Mesothelial cell of epicardium (in vitro differentiated cells): ENCODE measurements around the gene KIAA1671. TPM values are rescaled to one million over a fixed set of nuclear protein-coding genes. Genes with fewer than 3 reads are reported as not detected.
"Not testable (repeated sequence)": the region's sequence is repeated elsewhere in the genome, so short reads cannot be mapped to it uniquely, and the experiment has no call there.

Experiments used
- DNase-seq, 2 experiments: peaks; one replicate each; pipeline ENCODE4 v3.0.0; 2021; ENCODE audit warnings: low spot score in 2 of 2; ENCODE audit not compliant: unreplicated experiment in 2 of 2
- H3K27ac Mint-ChIP-seq: 2 replicates; pipeline ENCODE4 v1.8.0; 2021; ENCODE audit warnings: mixed read lengths
- H3K27me3 Mint-ChIP-seq: 2 replicates; pipeline ENCODE4 v1.8.0; 2021; ENCODE audit warnings: low read depth, mixed read lengths
- H3K36me3 Mint-ChIP-seq: 2 replicates; pipeline ENCODE4 v1.8.0; 2021; ENCODE audit warnings: mixed read lengths
- H3K4me1 Mint-ChIP-seq: 2 replicates; pipeline ENCODE4 v1.8.0; 2021; ENCODE audit warnings: mixed read lengths
- H3K4me3 Mint-ChIP-seq: 2 replicates; pipeline ENCODE4 v1.8.0; 2021; ENCODE audit warnings: mild to moderate bottlenecking, moderate library complexity, mixed read lengths
- H3K9me3 Mint-ChIP-seq: 2 replicates; pipeline ENCODE4 v1.8.0; 2021; ENCODE audit warnings: mixed read lengths
- total RNA-seq: library from RNA; stranded (reverse); gene quantifications from 3 replicates; pipeline ENCODE4 v1.2.1, GENCODE V29; 2021
- TF ChIP-seq, protein P1 (sequence below): fragments of 200-600 bp; sonication (generic); IDR thresholded peaks from one replicate; pipeline ENCODE4 v1.5.0; 2021; ENCODE audit warnings: antibody characterized with exemption; ENCODE audit not compliant: unreplicated experiment

The KIAA1671 gene
- total RNA-seq, 1 donor from 2014 or later: 21.8 TPM

DNA sequence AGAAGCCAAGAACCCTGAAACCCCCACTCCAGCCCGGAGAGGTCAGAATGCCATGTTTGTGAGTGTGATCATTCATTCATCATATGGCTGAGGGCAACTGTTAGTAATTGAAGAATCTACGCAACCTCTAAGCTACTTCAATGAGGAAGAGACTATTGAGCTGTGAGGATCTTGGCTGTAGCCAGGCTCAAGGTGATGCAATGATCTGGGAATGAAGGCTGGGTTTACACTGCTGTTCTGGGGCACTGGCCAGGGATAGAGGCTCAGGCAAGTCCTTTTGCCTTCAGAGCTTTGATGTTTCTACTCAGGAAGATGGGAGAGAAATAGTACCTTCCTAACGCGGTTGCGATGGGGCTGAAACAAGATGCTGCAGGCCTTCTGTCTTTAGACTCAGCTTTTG lies 279.8 kb downstream of the KIAA1671 start:
- TF ChIP-seq, protein P1, sequence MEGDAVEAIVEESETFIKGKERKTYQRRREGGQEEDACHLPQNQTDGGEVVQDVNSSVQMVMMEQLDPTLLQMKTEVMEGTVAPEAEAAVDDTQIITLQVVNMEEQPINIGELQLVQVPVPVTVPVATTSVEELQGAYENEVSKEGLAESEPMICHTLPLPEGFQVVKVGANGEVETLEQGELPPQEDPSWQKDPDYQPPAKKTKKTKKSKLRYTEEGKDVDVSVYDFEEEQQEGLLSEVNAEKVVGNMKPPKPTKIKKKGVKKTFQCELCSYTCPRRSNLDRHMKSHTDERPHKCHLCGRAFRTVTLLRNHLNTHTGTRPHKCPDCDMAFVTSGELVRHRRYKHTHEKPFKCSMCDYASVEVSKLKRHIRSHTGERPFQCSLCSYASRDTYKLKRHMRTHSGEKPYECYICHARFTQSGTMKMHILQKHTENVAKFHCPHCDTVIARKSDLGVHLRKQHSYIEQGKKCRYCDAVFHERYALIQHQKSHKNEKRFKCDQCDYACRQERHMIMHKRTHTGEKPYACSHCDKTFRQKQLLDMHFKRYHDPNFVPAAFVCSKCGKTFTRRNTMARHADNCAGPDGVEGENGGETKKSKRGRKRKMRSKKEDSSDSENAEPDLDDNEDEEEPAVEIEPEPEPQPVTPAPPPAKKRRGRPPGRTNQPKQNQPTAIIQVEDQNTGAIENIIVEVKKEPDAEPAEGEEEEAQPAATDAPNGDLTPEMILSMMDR: no peak
- Mint-ChIP-seq H3K4me3 (no peak overlapping the region), H3K36me3 (no peaks in the 10 kb centered on the region), H3K4me1 (peaks cover 1% of the 10 kb centered on the region), H3K27me3 (peaks cover 36% of the 10 kb centered on the region), H3K9me3 (no peaks in the 10 kb centered on the region), H3K27ac (no peak overlapping the region)
- DNase-seq: no peak

DNA sequence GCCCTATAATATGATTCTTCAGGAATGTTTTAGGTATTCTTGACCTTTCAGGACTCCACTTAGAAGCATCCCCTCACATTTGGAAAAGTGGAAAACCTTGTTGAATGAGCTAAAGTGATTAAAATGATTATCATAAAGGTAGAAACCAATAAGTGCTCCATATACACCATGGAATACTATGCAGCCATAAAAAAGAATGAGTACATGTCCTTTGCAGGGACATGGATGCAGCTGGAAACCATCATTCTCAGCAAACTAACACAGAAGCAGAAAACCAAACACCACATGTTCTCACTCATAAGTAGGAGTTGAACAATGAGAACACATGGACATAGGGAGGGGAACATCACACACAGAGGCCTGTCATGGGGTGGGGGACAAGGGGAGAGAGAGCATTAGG lies 281.2 kb downstream of the KIAA1671 start:
- not testable (repeated sequence) for H3K9me3 Mint-ChIP-seq, DNase-seq, H3K27ac Mint-ChIP-seq, H3K4me1 Mint-ChIP-seq, H3K36me3 Mint-ChIP-seq, H3K4me3 Mint-ChIP-seq
- peaks cover 44% of the 10 kb centered on the region for H3K27me3 Mint-ChIP-seq

DNA sequence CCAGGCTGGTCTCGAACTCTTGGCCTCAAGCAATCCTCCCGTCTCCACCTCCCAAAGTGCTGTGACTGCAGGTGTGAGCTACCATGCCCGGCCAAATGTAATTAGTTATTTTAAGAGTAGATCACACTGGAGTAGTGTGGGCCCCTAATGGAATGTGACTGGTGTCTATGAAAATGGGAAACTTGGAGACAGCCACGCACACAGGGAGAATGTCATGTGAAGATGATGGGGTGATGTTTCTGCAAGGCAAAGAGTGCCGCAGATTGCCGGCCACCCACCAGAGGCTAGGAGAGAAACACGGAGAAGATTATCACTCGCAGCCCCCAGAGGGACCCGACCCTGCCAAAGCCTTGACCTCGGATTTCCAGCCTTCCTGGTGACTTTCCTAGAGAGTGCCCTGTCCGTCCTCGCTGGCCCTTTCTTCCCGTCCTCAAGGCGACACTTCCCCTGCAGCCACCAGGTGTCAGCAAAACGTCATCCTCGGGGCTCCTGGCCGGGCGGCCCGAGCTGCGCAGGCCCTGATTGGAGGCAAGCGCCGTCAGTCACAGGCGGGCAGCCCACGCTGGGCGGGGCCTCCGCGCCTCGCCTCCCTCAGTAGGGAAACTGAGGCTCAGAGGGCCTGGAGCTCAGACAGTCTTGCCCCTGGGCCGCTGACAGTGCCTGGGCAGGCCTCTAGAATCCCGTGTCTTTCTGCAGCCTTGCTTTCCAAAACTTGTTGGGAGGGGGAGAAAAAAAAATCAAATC lies 283.2 kb downstream of the KIAA1671 start:
- TF ChIP-seq, protein P1: peak; percentile 67

DNA sequence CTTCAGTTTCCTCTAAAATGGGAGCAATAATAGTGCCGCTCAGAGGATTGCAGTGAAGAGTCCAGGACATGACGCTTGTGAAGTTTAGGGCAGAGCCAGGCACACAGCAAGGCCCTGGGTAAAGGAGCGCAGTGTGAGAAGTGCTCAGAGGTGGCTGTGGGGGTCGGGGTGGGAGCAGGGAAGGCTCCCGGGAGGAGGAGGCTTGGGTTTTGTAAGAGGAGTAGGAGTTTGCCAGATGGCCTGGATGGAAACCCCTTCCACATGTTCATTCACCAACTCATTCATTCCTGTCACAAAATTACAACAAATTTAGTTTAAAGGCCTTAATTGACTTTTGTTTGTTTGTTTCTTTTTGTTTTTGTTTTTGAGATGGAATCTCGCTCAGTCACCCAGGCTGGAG lies 283.9 kb downstream of the KIAA1671 start:
- peak overlapping the region; percentile 9 for H3K4me3 Mint-ChIP-seq
- no peak overlapping the region for H3K27ac Mint-ChIP-seq
- no peaks in the 10 kb centered on the region for H3K9me3 Mint-ChIP-seq
- TF ChIP-seq, protein P1: no peak
- peaks cover 59% of the 10 kb centered on the region for H3K27me3 Mint-ChIP-seq
- no peaks in the 10 kb centered on the region for H3K36me3 Mint-ChIP-seq
- no peak for DNase-seq
- H3K4me1 Mint-ChIP-seq: peaks cover 1% of the 10 kb centered on the region

More for the DNA sequence above, 283.2 kb downstream of the KIAA1671 start:
- Mint-ChIP-seq H3K27me3 (peaks cover 52% of the 10 kb centered on the region), H3K4me1 (peaks cover 1% of the 10 kb centered on the region), H3K4me3 (peak overlapping the region; percentile 9), H3K27ac (no peak overlapping the region), H3K36me3 (no peaks in the 10 kb centered on the region), H3K9me3 (no peaks in the 10 kb centered on the region)
- DNase-seq: peak; percentile 78 to 85

DNA sequence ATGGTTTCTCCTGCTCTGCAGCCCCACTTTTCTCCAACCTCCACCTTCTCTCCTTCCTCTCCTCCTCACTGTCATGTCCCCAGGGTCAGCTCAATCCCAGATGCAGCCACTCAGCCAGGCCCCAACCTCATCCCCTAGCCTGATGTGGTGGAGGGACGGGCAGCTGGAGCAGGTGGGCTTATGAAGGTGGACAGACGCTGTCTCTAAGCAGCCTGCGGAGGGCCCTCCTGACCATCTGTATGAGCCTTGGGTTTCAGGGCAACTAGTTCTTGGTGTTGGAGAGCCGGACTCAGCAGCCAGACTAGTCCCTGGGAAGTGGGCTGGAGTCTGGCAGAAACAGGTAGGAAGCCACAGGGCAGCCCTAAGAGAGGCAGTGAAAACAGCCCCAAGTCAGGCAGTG lies 285.0 kb downstream of the KIAA1671 start:
- Mint-ChIP-seq H3K9me3 (no peaks in the 10 kb centered on the region), H3K27ac (no peak overlapping the region), H3K4me3 (no peak overlapping the region), H3K4me1 (peaks cover 1% of the 10 kb centered on the region), H3K27me3 (peaks cover 60% of the 10 kb centered on the region), H3K36me3 (no peaks in the 10 kb centered on the region)
- no peak for DNase-seq
- TF ChIP-seq, protein P1: no peak

DNA sequence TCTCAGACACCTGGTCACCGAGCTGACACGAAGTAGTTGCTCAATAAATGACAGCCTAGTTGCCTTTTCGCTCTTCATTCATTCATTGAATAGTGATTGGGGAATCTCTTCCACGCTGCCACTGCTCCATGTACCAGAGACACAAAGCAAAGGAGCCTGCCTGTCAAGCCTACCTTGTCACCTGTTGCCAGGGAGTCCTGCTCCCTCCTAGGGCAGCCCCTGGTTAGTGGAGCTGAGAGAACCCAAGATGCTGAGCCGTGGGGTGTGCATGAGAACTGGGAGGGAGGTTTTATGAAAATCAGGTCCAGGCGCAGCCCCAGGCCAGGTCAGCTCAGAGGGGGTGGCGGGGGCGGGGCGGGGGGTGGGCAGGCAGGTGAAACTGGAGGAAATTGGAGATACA lies 285.5 kb downstream of the KIAA1671 start:
- H3K9me3 Mint-ChIP-seq, H3K4me3 Mint-ChIP-seq, DNase-seq, H3K27ac Mint-ChIP-seq, H3K4me1 Mint-ChIP-seq, H3K36me3 Mint-ChIP-seq: not testable (repeated sequence)
- H3K27me3 Mint-ChIP-seq: peaks cover 57% of the 10 kb centered on the region

Other genes with a start within 250 kb of the KIAA1671 start
- gene PIWIL3, start 178.0 kb upstream of the KIAA1671 start, total RNA-seq: not detected in 3 replicates
- 1.1 to 1.7 TPM (median 1.2 TPM) in 3 replicates for gene SGSM1, start 146.5 kb upstream of the KIAA1671 start, total RNA-seq
- not detected in 3 replicates for gene LHFPL7, start 6.0 kb upstream of the KIAA1671 start, total RNA-seq
- 0.27 to 0.54 TPM (median 0.31 TPM) in 3 replicates for gene CRYBB3, start 247.1 kb downstream of the KIAA1671 start, total RNA-seq